ENCODE measurements around the gene DEAF1.

DEAF1 gene

GRCh38 chr11:620935-621814 is 73.8 kb downstream of the DEAF1 start:
- FAIRE-seq = no peak

GRCh38 chr11:620201-620600 is 74.8 kb downstream of the DEAF1 start:
- no peak for FAIRE-seq

DNA sequence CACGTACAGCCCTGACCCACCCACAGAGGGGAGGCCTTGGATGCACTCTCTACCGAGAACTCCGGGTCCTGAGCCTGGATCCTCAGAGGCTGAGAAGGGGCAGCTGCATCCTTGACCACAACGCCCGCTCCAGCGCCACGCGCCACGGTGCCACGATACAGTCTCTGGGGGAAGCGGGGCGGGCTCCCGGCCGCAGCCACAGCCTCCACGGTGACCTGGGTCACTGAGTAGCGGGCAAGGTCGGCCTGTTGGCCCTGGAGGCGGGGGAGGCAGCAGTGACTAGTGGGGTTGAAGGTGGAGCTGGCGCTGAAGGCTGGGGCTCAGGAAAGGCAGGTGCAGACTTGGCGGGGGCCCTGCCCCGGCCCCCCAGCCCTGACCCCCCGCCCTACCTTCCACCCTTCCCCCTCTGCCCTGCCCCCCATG is 75.4 kb downstream of the DEAF1 start:
- no peak for FAIRE-seq

- FAIRE-seq = no peak
These were observed 76.0 kb downstream of the DEAF1 start for GRCh38 chr11:618856-619627.

- FAIRE-seq = no peak
These were observed 76.9 kb downstream of the DEAF1 start for GRCh38 chr11:617912-618682.

GRCh38 chr11:617199-617911 is 77.7 kb downstream of the DEAF1 start:
- FAIRE-seq = no peak

DNA sequence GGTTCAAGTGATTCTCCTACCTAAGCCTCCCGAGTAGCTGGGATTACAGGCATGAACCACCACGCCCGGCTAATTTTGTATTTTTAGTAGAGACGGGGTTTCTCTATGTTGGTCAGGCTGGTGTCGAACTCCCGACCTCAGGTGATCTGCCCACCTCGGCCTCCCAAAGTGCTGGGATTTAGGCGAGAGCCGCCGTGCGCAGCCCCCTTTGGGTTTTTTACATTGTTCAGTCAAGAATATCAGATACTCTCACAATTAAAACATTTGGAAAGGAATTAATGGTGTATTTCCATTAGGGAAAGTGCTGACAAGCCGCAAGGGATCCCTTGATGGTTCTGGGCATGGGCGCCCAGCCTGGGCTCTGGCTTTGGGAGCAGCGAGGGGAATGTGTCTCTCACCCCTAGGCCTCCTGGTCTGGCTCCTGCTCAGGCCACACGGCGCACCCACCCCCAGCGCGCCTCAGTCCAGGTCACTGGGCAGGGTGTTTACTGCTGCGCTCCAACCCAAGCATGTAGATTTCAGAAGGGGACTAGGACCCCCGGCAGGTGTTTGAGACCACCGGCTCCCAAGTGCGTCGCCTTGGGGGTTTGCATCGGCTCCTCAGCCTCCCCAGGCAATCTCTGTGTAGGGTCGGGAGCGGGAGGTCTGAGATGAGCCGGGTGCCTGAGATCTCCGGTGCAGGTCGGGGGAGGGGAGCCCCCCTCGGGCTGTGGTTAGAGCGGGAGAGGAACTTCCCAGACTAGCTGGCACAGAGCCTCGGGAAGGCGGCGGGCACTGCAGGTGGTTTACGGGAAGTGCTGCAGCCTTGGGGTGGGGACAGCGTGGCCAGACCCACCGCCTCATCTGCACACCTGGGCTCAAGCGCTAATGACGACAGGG is 78.5 kb downstream of the DEAF1 start:
- FAIRE-seq = no peak

- FAIRE-seq = no peak
These were observed 79.3 kb downstream of the DEAF1 start, which contains the start of gene IRF7 for GRCh38 chr11:615504-616319. Gene IRF7, minus strand, starts transcription at chr11:615950. Its CDS starts 586 bp downstream, at chr11:615364.

DNA sequence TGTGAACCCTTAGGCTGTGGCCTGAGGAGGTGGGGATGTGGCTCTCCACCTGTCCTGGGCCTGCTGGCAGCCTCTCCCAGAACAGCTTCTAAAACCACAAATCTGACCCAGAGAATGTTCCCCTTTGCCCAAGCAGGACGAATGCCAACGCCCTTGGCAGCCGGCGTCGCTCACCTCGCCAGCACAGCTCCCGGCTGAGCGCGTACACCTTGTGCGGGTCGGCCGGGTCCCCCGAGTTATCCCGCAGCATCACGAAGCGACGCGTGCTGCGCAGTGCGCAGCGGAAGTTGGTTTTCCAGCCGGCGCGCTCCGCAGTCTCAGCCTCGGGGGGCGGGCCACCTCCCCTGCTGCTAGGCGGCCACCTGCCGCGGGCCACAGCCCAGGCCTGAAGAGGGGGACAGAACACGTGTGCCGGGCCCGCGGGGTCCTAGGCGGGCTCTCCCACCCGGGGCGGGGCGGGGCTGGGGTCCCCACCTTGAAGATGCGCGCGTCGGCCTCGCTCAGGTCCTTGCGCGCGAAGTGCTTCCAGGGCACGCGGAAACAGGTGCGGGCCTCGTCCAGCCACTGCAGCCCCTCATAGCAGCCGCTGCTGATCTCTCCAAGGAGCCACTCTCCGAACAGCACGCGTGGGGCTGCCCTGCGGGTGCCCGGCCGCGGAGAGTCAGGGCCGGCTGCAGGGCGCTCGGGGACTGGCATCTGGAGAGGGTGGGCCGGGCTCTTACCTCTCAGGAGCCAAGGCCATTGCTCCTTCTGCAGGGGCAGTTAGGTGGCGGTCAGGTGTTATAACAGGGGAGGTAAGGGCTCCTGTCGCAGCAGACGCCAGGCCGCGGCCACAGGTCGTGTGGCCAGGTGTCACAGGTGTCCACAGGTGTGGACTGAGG is 80.2 kb downstream of the DEAF1 start:
- FAIRE-seq = no peak

DNA sequence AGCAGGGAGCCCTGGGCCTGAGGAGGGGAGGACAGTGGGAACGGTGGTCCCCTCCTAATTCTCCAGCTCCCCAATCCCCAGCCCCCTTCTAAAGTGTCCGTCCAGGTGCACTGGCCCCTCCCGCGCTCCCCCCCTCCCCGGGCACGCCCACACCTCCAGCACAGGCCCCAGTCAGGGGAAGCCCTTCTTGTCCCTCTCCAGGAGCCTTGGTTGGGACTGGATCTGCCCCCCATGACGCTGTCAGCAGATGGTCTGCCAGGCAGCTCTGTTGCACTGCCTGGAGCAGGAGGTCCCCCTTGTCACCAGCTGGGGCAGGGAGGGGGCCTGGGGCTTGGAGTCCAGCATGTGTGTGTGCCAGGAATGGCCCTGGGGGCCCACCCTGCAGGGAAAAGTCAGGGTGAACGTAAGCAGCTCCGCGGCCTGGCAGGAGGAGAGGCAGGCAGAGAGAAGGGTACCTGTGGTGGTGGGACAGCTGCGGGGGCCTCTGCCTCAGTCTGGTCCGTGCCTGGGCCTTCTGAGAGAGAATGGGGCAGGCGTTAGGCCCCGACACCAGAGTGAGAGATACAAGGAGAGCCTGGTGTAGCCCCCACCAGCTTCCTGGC is 80.9 kb downstream of the DEAF1 start:
- FAIRE-seq = no peak

- FAIRE-seq = no peak
These were observed 81.6 kb downstream of the DEAF1 start for GRCh38 chr11:613369-613968.

DNA sequence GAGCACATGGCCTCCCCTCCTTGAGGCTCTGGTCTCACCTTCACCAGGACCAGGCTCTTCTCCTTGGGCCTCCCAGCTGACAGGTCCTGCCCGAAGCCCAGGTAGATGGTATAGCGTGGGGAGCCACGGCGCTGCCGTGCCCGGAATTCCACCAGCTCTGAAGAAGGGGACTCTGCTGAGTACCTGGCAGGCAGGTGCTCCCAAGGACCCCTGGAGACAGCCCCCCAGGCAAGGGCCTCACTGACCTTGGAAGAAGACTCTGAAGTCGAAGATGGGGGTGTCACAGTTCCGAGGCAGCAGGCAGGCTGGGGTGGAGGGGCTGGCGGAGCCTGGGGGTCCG is 82.1 kb downstream of the DEAF1 start:
- no peak for FAIRE-seq

- no peak for FAIRE-seq
These were observed 82.6 kb downstream of the DEAF1 start for GRCh38 chr11:612201-612960.

DNA sequence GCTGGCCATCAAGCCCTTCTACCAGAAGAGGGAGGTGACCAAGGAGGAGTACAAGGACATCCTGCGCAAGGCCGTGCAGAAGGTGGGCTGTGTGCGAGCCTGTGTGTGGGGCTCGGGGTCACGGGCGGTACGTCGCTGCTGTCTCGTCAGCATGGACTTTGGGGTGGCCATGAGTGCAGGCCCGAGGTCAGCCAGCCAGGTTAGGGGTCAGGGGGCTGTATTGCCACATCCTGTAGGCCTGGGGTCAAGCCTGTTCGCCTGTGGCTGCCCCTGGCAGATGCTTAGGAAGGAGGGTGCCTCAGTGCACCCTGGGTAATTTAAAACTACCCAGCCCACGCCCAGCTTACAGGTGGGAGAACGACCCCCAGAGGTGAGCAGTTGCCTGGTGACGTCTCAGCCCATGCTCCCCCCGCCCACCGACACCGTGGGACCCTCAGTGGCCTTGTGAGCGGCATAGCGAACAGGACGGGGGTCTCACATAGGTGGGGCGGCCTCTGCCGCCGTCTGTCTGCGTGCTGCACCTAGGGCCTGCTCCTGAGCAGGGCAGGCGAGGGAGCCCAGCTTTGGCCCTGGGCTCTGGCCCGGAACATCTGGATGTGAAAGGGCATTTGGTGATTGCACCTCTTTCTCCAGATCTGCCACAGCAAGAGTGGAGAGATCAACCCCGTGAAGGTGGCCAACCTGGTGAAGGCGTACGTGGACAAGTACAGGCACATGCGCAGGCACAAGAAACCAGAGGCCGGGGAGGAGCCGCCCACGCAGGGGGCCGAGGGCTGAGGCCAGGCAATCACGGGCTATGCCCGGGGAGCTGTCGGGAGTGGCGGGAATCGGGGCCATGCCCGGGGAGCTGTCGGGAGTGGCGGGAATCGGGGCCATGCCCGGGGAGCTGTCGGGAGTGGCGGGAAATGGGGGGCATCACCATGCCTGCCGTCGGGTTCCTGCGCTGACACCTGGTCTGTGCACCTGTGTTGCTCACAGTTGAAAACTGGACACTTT is 83.7 kb downstream of the DEAF1 start:
- FAIRE-seq = no peak

DNA sequence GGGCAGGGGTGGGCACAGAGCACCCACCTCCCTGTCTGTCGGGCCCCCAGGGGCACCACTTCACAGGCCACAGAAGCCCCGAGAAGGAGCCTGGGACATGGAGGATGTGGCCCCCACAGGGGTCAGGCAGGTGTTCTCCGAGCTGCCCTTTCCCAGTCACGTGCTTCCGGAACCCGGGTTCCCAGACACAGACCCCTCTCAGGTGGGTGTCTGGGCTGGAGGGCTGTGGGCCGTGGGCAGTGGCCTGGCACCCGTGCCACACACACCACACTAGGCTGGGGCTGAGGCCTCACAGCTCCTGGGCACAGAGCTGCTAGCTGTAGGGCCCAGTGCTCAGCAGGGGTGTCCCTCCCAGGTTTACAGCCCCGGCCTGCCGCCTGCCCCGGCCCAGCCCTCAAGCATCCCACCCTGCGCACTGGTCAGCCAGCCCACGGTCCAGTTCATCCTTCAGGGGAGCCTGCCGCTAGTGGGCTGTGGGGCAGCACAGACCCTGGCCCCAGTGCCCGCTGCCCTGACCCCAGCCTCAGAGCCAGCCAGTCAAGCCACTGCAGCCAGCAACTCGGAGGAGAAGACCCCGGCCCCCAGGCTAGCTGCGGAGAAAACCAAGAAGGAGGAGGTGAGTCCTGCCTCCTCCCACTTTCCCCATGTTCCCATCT is 84.7 kb downstream of the DEAF1 start:
- no peak for FAIRE-seq

DNA sequence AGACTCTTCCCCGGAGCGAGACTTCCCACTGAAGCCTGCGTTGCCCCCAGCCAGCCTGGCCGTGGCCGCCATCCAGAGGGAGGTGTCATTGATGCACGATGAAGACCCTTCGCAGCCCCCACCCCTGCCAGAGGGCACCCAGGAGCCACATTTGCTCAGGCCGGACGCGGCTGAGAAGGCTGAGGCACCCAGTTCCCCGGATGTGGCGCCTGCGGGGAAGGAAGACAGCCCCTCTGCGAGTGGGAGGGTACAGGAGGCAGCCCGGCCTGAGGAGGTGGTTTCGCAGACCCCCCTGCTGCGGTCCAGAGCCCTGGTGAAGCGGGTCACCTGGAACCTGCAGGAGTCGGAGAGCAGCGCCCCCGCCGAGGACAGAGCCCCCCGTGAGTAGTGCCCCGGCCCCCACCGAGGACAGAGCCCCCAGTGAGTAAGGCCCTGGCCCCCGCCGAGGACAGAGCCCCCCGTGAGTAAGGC is 85.6 kb downstream of the DEAF1 start:
- no peak for FAIRE-seq

Measured in TTC549 (cell line).